ENCODE results near the gene SNF8. TPM values are rescaled to one million over a fixed set of nuclear protein-coding genes. Genes with fewer than 3 reads are reported as not detected.

The SNF8 gene
- total RNA-seq, 1 experiment from 2014 or later = 371 TPM

DNA sequence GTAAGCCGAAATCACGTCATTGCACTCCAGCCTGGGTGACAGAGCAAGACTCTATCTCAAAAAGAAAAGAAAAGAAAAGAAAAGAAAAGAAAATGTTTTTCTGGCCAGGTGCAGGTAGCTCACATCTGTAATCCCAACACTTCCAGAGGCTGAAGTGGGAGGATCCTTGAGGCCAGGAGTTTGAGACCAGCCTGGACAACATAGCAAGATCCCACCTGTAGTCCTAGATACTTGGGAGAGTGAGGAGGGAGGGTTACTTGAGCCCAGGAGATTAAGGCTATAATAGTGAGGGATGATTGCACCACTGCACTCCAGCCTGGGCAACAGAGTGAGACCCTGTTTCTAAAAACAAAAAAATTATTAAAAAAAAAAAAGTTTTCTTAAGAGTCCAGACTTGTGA, 54.6 kb downstream of the SNF8 start:
- no TSS peak for BruUV-seq (replicated peaks)
- in situ Hi-C loops (cut with HindIII; ENCODE audit: low pct_unique_long_range_greater_than_20kb, low sequenced_read_pairs) = no loop called here
- Histone ChIP-seq H3K36me3 (ENCODE audit: control insufficient read depth, insufficient read depth, low read length) (peaks cover 10% of the 10 kb centered on the region), H3K27ac (ENCODE audit: low read length) (no peak overlapping the region), H3K4me1 (ENCODE audit: control insufficient read depth, insufficient read depth, low read length) (peaks cover 18% of the 10 kb centered on the region), H3K27me3 (ENCODE audit: control insufficient read depth, insufficient read depth, low read length) (no peaks in the 10 kb centered on the region), H3K4me3 (ENCODE audit: low read depth in 2 of 2, low read length in 2 of 2) (no peak overlapping the region), H3K9me3 (ENCODE audit: control insufficient read depth, insufficient read depth, low read depth, low read length) (no peaks in the 10 kb centered on the region)
- DNase-seq (ENCODE audit: low read depth, low spot score) (no peak), ATAC-seq (no peak)
- ChIA-PET CTCF (interaction anchor here (2.3 kb wide), 1 partner anchor 11 kb away, joined by 17 read pairs; no protein-coding TSS in a partner anchor), POLR2A (no interaction called here)
- TF ChIP-seq POLR2AphosphoS5 (IDR thresholded peaks at IDR 0.05; ENCODE audit: low read depth, low read length) (no peak), TCF7L2 (IDR thresholded peaks at IDR 0.05; ENCODE audit: low read depth, low read length) (no peak), SIN3A (IDR thresholded peaks at IDR 0.05; ENCODE audit: borderline replicate concordance, insufficient read depth, low read depth, low read length) (no peak)
- TF ChIP-seq, protein P1, sequence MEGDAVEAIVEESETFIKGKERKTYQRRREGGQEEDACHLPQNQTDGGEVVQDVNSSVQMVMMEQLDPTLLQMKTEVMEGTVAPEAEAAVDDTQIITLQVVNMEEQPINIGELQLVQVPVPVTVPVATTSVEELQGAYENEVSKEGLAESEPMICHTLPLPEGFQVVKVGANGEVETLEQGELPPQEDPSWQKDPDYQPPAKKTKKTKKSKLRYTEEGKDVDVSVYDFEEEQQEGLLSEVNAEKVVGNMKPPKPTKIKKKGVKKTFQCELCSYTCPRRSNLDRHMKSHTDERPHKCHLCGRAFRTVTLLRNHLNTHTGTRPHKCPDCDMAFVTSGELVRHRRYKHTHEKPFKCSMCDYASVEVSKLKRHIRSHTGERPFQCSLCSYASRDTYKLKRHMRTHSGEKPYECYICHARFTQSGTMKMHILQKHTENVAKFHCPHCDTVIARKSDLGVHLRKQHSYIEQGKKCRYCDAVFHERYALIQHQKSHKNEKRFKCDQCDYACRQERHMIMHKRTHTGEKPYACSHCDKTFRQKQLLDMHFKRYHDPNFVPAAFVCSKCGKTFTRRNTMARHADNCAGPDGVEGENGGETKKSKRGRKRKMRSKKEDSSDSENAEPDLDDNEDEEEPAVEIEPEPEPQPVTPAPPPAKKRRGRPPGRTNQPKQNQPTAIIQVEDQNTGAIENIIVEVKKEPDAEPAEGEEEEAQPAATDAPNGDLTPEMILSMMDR (IDR thresholded peaks at IDR 0.05) = no peak
- TF ChIP-seq, protein P2, sequence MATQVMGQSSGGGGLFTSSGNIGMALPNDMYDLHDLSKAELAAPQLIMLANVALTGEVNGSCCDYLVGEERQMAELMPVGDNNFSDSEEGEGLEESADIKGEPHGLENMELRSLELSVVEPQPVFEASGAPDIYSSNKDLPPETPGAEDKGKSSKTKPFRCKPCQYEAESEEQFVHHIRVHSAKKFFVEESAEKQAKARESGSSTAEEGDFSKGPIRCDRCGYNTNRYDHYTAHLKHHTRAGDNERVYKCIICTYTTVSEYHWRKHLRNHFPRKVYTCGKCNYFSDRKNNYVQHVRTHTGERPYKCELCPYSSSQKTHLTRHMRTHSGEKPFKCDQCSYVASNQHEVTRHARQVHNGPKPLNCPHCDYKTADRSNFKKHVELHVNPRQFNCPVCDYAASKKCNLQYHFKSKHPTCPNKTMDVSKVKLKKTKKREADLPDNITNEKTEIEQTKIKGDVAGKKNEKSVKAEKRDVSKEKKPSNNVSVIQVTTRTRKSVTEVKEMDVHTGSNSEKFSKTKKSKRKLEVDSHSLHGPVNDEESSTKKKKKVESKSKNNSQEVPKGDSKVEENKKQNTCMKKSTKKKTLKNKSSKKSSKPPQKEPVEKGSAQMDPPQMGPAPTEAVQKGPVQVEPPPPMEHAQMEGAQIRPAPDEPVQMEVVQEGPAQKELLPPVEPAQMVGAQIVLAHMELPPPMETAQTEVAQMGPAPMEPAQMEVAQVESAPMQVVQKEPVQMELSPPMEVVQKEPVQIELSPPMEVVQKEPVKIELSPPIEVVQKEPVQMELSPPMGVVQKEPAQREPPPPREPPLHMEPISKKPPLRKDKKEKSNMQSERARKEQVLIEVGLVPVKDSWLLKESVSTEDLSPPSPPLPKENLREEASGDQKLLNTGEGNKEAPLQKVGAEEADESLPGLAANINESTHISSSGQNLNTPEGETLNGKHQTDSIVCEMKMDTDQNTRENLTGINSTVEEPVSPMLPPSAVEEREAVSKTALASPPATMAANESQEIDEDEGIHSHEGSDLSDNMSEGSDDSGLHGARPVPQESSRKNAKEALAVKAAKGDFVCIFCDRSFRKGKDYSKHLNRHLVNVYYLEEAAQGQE (IDR thresholded peaks at IDR 0.05; ENCODE audit: insufficient read depth in 1 of 2, low read depth in 2 of 2, low read length in 1 of 2) = no peak
- intact Hi-C loops (cut with micrococcal nuclease; ENCODE audit: unreplicated experiment) = no loop called here

DNA sequence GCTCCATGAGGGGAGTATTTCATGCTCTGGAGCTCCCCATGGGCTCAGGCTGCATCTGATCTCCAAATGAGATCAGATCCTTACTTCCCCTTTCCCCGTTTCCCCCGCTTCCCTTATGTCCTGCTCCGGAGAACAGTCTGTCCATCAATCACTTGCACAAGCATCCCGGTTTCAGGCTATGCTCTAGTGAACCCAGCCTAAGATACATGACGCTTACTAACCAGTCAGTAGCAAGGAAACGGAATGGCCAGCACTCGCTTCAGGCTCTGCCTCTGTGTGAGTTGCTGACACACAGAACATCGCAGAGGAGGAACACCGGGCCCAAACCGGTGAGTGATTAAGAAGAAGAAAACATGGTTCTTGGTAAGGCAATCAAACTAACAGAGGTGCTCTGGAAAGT, 61.5 kb downstream of the SNF8 start:
- Histone ChIP-seq H3K27me3 (ENCODE audit: control insufficient read depth, insufficient read depth, low read length) (no peaks in the 10 kb centered on the region), H3K4me3 (ENCODE audit: low read depth in 2 of 2, low read length in 2 of 2) (no peak overlapping the region), H3K9me3 (ENCODE audit: control insufficient read depth, insufficient read depth, low read depth, low read length) (no peaks in the 10 kb centered on the region), H3K36me3 (ENCODE audit: control insufficient read depth, insufficient read depth, low read length) (no peaks in the 10 kb centered on the region), H3K27ac (ENCODE audit: low read length) (no peak overlapping the region), H3K4me1 (ENCODE audit: control insufficient read depth, insufficient read depth, low read length) (no peaks in the 10 kb centered on the region)
- DNase-seq (ENCODE audit: low read depth, low spot score) (no peak), ATAC-seq (no peak)
- POLR2A ChIA-PET = interaction anchor here (0.6 kb wide), 1 partner anchor 50 kb away, joined by 19 read pairs; no protein-coding TSS in a partner anchor
- intact Hi-C loops (cut with micrococcal nuclease; ENCODE audit: unreplicated experiment) (no loop called here), in situ Hi-C loops (cut with HindIII; ENCODE audit: low pct_unique_long_range_greater_than_20kb, low sequenced_read_pairs) (loop anchor here (10.0 kb wide), 1 partner anchor 68 kb away; the partner anchor contains the start of gene TTLL6)
- no TSS peak for BruUV-seq (replicated peaks)
- TF ChIP-seq, protein P2 (IDR thresholded peaks at IDR 0.05; ENCODE audit: insufficient read depth in 1 of 2, low read depth in 2 of 2, low read length in 1 of 2) = no peak
- TF ChIP-seq TCF7L2 (IDR thresholded peaks at IDR 0.05; ENCODE audit: low read depth, low read length) (no peak), SIN3A (IDR thresholded peaks at IDR 0.05; ENCODE audit: borderline replicate concordance, insufficient read depth, low read depth, low read length) (no peak), POLR2AphosphoS5 (IDR thresholded peaks at IDR 0.05; ENCODE audit: low read depth, low read length) (no peak)
- TF ChIP-seq, protein P1 (IDR thresholded peaks at IDR 0.05) = no peak
- CTCF ChIA-PET = interaction anchor here (0.7 to 2.2 kb wide), 6 partner anchors 9 to 159 kb away, joined by 3 to 14 read pairs (median 6); no protein-coding TSS in a partner anchor
